Liver (tissue), 9 donors: ENCODE results near the gene DRD4. TPM values are rescaled to one million over a fixed set of nuclear protein-coding genes. Genes with fewer than 3 reads are reported as not detected.

Source experiments
- DNase-seq: peaks from one replicate; pipeline ENCODE4 v3.0.0-alpha.2; 2017; ENCODE audit warnings: low spot score
- H3K27ac ChIP-seq, 2 donors: one replicate each; pipeline ENCODE4 v1.7.0; 2013; ENCODE audit warnings: inconsistent platforms in 2 of 2, low read length in 2 of 2, control low read depth in 1 of 2, low read depth in 1 of 2, mild to moderate bottlenecking in 1 of 2
- H3K27me3 ChIP-seq, 4 donors: one replicate each; pipeline versions ENCODE4 v1.6.1 to v1.7.0; 2013; ENCODE audit warnings: low read length in 3 of 4, inconsistent platforms in 1 of 4, mild to moderate bottlenecking in 1 of 4, moderate library complexity in 1 of 4; ENCODE audit not compliant: control insufficient read depth in 4 of 4, insufficient read depth in 4 of 4
- H3K36me3 ChIP-seq, 4 donors: one replicate each; pipeline versions ENCODE4 v1.6.1 to v1.7.0; 2013; ENCODE audit warnings: low read length in 3 of 4, mild to moderate bottlenecking in 3 of 4, low read depth in 1 of 4, moderate library complexity in 1 of 4; ENCODE audit not compliant: control insufficient read depth in 4 of 4, insufficient read depth in 3 of 4
- H3K4me1 ChIP-seq, 4 donors: one replicate each; pipeline versions ENCODE4 v1.6.1 to v1.7.0; 2013; ENCODE audit warnings: low read length in 3 of 4, mild to moderate bottlenecking in 3 of 4, moderate library complexity in 1 of 4; ENCODE audit not compliant: control insufficient read depth in 4 of 4, insufficient read depth in 4 of 4
- H3K4me3 ChIP-seq, 3 donors: one replicate each; pipeline versions ENCODE4 v1.6.1 to v1.7.0; 2013; ENCODE audit warnings: low read length in 3 of 3, control low read depth in 1 of 3, low read depth in 1 of 3, mild to moderate bottlenecking in 1 of 3
- H3K9ac ChIP-seq, 2 donors: one replicate each; pipeline ENCODE4 v1.7.0; 2013; ENCODE audit warnings: low read length in 2 of 2, mild to moderate bottlenecking in 2 of 2, moderate library complexity in 2 of 2, control low read depth in 1 of 2, low read depth in 1 of 2
- H3K9me3 ChIP-seq, 4 donors: one replicate each; pipeline versions ENCODE4 v1.6.1 to v1.7.0; 2013; ENCODE audit warnings: low read length in 3 of 4; ENCODE audit not compliant: control insufficient read depth in 4 of 4
- ATF3 ChIP-seq: IDR thresholded peaks from 2 replicates; pipeline ENCODE4 v1.6.1; 2016; ENCODE audit warnings: antibody characterized with exemption
- CTCF ChIP-seq: fragments of 150-350 bp; IDR thresholded peaks from 2 replicates; pipeline ENCODE4 v1.5.1; 2017; ENCODE audit warnings: improper control_type of control experiment, low read depth, low read length; ENCODE audit not compliant: missing input control
- EGR1 ChIP-seq, 2 donors: IDR thresholded peaks; 2 replicates each; pipeline ENCODE4 v1.6.1; 2016 to 2018; ENCODE audit warnings: antibody characterized with exemption in 2 of 2, low read depth in 2 of 2
- FOXA1 ChIP-seq: IDR thresholded peaks from 2 replicates; pipeline ENCODE4 v1.6.1; 2016; ENCODE audit warnings: antibody characterized with exemption
- FOXA2 ChIP-seq: IDR thresholded peaks from 2 replicates; pipeline ENCODE4 v1.6.1; 2016; ENCODE audit warnings: antibody characterized with exemption
- GABPA ChIP-seq, 2 donors: IDR thresholded peaks in 1 of 2; conservative IDR thresholded peaks in 1 of 2; 2 replicates each; pipeline ENCODE4 v1.6.1; 2016; ENCODE audit warnings: antibody characterized with exemption in 2 of 2, mild to moderate bottlenecking in 1 of 2, moderate library complexity in 1 of 2
- HNF4A ChIP-seq, 2 donors: conservative IDR thresholded peaks; 2 replicates each; pipeline ENCODE4 v1.6.1; 2016; ENCODE audit warnings: antibody characterized with exemption in 2 of 2, mild to moderate bottlenecking in 2 of 2
- HNF4G ChIP-seq: IDR thresholded peaks from 2 replicates; pipeline ENCODE4 v1.6.1; 2016; ENCODE audit warnings: antibody characterized with exemption
- JUND ChIP-seq, 2 donors: IDR thresholded peaks; 2 replicates each; pipeline ENCODE4 v1.6.1; 2016; ENCODE audit warnings: antibody characterized with exemption in 2 of 2
- NR2F2 ChIP-seq: IDR thresholded peaks from 2 replicates; pipeline ENCODE4 v1.6.1; 2016; ENCODE audit warnings: antibody characterized with exemption
- RAD21 ChIP-seq, 2 donors: IDR thresholded peaks; 2 replicates each; pipeline ENCODE4 v1.6.1; 2016; ENCODE audit warnings: antibody characterized with exemption in 2 of 2, mild to moderate bottlenecking in 2 of 2
- REST ChIP-seq: IDR thresholded peaks from 2 replicates; pipeline ENCODE4 v1.6.1; 2016; ENCODE audit warnings: antibody characterized with exemption, mild to moderate bottlenecking
- RXRA ChIP-seq, 2 donors: IDR thresholded peaks; 2 replicates each; pipeline ENCODE4 v1.6.1; 2017 to 2018; ENCODE audit warnings: antibody characterized with exemption in 2 of 2, mild to moderate bottlenecking in 1 of 2
- SP1 ChIP-seq: IDR thresholded peaks from 2 replicates; pipeline ENCODE4 v1.6.1; 2018; ENCODE audit warnings: antibody characterized with exemption, mild to moderate bottlenecking
- TAF1 ChIP-seq: conservative IDR thresholded peaks from 2 replicates; pipeline ENCODE4 v1.6.1; 2016; ENCODE audit warnings: antibody characterized with exemption, mild to moderate bottlenecking
- YY1 ChIP-seq: IDR thresholded peaks from 2 replicates; pipeline ENCODE4 v1.6.1; 2016; ENCODE audit warnings: antibody characterized with exemption, mild to moderate bottlenecking
- WGBS: extraction: QIAGEN DNeasy Blood & Tissue Kit; methylation state at CpG from one replicate; pipeline ENCODE4 v1.1.7; 2013; 5-methylcytosine and 5-hydroxymethylcytosine counted together
- polyA plus RNA-seq, 2 donors: library from polyadenylated mRNA; stranded (reverse) in 1 of 2; unstranded in 1 of 2; fragments of 200-250 nt in 1 of 2; fragments of >200 nt in 1 of 2; fragmentation: Nextera tagmentation in 1 of 2; extraction: Ambion mirVana in 1 of 2; gene quantifications; one replicate each; pipeline versions ENCODE4 v1.2.1 to v1.2.3, GENCODE V29; 2013 to 2015
- total RNA-seq, 2 donors: library from RNA; depleted of rRNA; stranded (reverse); fragments of >200 nt; gene quantifications; one replicate each; pipeline ENCODE4 v1.2.3, GENCODE V29; 2014
- TF ChIP-seq, protein P1 (sequence below): IDR thresholded peaks from 2 replicates; pipeline ENCODE4 v1.6.1; 2016; ENCODE audit warnings: antibody characterized with exemption
- donor health status: healthy.
- donor health status: healthy.
- donor health status: healthy.
- donor health status: healthy.
- donor health status: healthy.

The DRD4 gene
- total and polyA plus RNA-seq, 4 donors, result not detected

DNA sequence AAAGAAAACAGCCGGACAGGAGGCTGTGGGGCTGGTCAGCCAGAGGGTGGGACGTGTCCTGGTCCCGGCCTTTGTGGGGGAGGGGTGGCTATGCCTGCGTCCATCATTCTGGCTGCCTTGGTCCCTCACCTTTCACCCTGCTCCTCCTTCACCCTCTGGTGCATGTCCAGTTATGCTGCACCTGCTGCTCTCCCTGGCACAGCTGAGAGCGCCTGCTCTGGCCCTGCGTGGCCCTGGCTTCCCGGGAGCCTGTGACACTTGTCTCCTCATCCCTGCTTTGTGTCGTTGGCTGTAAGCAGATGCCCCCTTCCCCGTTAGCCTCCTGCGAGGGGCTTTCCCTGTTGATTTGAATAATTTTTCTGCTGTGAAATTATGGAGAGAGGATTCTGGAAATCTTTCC, 44.2 kb upstream of the DRD4 start:
- H3K27ac ChIP-seq, result no peak overlapping the region
- no peaks in the 10 kb centered on the region for H3K27me3 ChIP-seq
- peaks cover 29 to 70% (median 48%) of the 10 kb centered on the region in 4 donors for H3K36me3 ChIP-seq
- no peak for DNase-seq
- no peak for TF ChIP-seq FOXA1
- no peak for TF ChIP-seq REST
- no peak for TF ChIP-seq GABPA (IDR thresholded peaks at IDR 0.05 in 1 of 2, conservative IDR thresholded peaks at IDR 0.05 in 1 of 2)
- no peak for TF ChIP-seq HNF4G
- no peak for TF ChIP-seq RXRA (IDR thresholded peaks at IDR 0.05)
- no peak for TF ChIP-seq NR2F2
- TF ChIP-seq, protein P1, sequence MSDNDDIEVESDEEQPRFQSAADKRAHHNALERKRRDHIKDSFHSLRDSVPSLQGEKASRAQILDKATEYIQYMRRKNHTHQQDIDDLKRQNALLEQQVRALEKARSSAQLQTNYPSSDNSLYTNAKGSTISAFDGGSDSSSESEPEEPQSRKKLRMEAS, result no peak
- no peak for TF ChIP-seq EGR1 (IDR thresholded peaks at IDR 0.05; ENCODE audit: low read depth in 2 of 2)
- no peak for TF ChIP-seq SP1
- TF ChIP-seq YY1, result no peak
- no peak for TF ChIP-seq TAF1
- TF ChIP-seq CTCF, result no peak
- TF ChIP-seq JUND (IDR thresholded peaks at IDR 0.05), result no peak
- no peak for TF ChIP-seq FOXA2
- TF ChIP-seq ATF3, result no peak
- no peak for TF ChIP-seq RAD21 (IDR thresholded peaks at IDR 0.05)
- H3K4me1 ChIP-seq, result peaks cover 0 to 6% (median 4%) of the 10 kb centered on the region in 4 donors
- H3K9me3 ChIP-seq, result no peaks in the 10 kb centered on the region
- H3K9ac ChIP-seq, result no peak overlapping the region
- WGBS, result 95% methylated on average over 10 of the region's 10 CpGs
- no peak overlapping the region for H3K4me3 ChIP-seq

DNA sequence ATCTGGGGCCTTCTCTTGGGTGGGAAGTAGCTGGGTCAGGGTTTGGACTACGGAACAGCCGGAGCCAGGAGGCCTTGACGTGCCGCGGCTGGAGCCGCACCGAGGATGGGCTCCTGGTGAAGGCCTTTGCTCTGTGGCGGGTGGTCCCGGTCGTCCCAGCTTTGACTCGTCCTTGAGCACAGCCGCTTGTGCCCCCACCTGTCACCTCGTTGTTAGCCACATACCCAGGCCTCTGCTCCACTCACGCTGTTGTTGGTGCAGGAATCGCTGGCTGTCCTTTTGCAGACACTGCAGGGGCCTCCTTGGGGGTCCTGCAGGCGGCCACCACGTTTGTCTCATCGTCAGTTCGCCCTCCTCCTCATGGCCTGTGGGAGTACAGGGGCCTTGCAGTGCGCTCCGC, 43.7 kb upstream of the DRD4 start:
- TF ChIP-seq FOXA1 (no peak), YY1 (no peak), SP1 (no peak), FOXA2 (no peak), CTCF (no peak), RAD21 (IDR thresholded peaks at IDR 0.05) (no peak), ATF3 (no peak), REST (no peak), HNF4A (conservative IDR thresholded peaks at IDR 0.05) (no peak), JUND (IDR thresholded peaks at IDR 0.05) (no peak)
- TF ChIP-seq, protein P1, result no peak
- no peaks in the 10 kb centered on the region for H3K27me3 ChIP-seq
- H3K4me1 ChIP-seq, result peaks cover 0 to 2% (median under 1%) of the 10 kb centered on the region in 4 donors
- no peaks in the 10 kb centered on the region for H3K9me3 ChIP-seq
- 95% methylated on average over 21 of the region's 21 CpGs for WGBS
- H3K4me3 ChIP-seq, result no peak overlapping the region
- H3K9ac ChIP-seq, result no peak overlapping the region
- no peak for DNase-seq
- no peak overlapping the region for H3K27ac ChIP-seq
- peaks cover 31 to 74% (median 49%) of the 10 kb centered on the region in 4 donors for H3K36me3 ChIP-seq
